GM18861 (cell line): ENCODE results near the gene CAPS.
A peak's percentile ranks its signal among the peaks of the same experiment; 100 is the strongest.

ENCODE experiments used
- ATAC-seq: cut with Tn5 transposase; IDR thresholded peaks from one replicate; pipeline ENCODE4 v1.9.1; 2021; ENCODE audit not compliant: unreplicated experiment

Gene CAPS

DNA sequence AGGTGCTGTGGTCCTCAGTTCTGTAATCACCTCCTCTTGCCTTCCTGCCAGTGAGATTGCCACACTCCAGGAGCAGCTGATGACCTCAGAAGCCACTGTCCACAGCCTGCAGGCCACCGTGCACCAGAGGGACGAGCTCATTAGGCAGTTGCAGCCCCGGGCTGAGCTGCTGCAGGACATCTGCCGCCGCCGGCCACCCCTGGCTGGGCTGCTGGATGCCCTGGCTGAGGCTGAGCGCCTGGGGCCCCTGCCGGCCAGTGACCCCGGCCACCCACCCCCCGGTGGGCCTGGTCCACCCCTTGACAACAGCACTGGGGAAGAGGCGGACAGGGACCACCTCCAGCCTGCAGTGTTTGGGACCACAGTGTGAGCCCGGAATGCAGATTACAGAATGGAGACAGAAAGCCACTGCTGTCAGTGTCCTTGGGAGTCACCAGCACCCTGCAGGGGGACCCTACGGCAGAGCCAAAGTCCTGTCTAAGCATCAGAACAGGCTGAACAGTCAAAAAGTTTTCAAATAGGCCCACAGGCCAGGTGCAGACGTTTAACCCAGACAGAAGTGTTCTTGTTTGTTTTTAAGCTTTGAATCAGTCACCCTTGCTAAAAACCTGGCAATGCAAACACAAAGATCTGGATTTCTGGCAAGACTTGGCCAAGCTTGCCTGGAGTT is 5.1 kb upstream of the CAPS start:
- no peak for ATAC-seq

DNA sequence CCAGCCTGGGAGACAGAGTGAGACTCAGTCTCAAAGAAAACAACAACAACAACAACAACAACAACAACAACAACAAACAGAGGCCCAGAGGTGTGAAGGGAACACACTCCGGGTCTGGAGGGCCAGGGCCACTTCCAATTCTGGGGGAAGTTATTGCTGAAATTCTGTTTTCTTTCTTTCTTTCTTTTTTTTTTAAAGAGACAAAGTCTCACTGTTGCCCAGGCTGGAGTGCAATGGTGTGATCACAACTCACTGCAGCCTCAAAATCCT is 3.5 kb upstream of the CAPS start:
- ATAC-seq = no peak

DNA sequence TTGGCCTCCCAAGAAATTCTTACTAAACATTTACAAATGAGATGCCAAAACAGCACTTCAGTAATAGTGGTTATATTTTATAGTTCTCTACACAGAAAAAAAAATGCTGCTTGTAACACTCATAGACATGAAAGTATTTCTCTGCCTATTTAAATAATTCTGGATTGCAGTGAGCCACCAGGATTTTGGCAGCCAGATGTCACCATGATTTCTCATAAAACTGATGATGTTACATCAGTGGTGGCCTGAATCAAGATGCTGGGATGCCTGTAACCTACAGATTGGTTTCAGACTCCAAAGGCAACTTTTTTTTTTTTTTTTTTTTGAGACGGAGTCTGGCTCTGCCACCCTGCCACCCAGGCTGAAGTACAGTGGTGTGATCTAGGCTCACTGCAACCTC is 2.7 kb upstream of the CAPS start:
- no peak for ATAC-seq

DNA sequence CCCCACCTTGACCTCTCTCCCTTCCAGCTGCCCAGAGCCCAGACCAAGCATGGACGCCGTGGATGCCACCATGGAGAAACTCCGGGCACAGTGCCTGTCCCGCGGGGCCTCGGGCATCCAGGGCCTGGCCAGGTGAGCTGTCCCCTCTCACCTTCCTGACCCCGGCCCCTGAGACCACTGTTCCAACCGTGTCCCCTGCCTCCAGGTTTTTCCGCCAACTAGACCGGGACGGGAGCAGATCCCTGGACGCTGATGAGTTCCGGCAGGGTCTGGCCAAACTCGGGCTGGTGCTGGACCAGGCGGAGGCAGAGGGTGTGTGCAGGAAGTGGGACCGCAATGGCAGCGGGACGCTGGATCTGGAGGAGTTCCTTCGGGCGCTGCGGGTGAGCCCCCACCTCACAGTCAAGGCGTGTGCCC is 312 bp downstream of the CAPS start:
- ATAC-seq = no peak

DNA sequence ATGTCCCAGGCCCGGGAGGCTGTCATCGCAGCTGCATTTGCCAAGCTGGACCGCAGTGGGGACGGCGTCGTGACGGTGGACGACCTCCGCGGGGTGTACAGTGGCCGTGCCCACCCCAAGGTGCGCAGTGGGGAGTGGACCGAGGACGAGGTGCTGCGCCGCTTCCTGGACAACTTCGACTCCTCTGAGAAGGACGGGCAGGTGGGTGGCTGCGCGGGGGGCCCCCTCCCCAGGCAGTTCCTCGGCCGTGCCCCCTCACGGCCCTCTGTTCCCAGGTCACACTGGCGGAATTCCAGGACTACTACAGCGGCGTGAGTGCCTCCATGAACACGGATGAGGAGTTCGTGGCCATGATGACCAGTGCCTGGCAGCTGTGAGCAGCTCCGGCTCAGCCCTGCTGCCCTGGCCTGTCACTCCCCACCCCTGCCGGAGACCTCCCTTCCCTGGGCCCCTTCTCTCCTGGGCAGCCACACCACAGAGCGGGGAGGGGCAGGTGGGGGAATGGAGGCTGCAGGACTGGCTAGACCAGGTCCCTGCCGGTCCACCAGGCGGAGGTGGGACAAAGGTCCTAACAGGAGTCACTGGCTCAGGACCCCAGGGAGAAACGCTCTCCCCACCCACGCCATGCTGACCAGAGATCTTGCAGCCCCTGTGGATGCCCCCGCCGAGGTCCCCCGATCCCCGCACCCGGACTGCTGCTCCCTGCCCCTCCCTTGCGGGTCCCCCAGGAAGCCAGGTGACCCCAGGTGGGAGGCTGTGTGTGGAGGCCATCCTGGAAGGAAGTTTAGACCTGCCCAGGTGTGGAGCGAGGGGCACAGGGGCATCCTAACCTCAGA is 1.1 kb downstream of the CAPS start:
- ATAC-seq = no peak

DNA sequence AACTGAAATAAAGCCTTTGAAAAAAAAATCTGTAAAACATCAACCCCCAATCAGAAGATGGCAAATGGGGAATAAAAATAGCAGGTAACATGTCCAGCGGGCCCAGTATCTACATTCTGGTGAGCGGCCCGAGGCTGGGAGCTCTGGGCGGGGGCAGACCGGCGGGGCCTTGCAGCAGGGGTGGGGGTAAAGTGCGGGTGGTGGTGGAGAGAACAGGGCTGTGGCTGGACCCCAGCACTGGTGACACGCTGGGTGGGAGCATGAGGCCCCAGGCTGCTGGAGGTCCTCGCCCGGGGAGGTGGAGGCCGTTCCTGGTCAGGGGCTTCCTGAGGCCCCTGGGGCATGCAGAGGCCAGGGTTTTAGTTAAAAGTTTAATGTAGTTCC is 1.7 kb downstream of the CAPS start:
- no peak for ATAC-seq

DNA sequence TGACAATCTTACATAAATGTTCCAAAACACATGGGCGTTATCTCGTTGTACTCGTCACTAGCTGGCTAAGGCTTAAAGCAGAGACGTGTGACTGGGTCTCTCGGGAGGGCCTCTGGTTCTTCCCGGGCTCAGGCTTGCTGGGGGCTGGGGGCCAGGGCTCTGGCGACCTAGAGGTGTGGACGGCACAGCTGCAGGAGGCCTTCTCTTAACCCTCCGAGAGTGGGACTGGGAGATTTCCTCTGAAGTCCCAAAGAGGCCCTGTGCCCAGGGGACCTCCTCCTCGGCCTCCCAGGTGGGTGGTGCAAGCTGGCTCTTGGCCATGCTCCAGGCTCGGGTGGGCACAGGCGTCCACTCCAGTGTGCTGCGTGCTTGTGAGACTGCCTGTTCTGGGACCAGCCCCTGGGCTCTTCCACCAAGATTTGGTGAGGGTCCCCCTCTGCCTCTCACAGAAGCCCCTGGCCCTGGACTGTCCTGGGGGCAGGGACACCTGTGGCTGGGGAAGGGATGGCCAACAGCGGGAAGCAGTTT is 2.2 kb downstream of the CAPS start:
- ATAC-seq = no peak

DNA sequence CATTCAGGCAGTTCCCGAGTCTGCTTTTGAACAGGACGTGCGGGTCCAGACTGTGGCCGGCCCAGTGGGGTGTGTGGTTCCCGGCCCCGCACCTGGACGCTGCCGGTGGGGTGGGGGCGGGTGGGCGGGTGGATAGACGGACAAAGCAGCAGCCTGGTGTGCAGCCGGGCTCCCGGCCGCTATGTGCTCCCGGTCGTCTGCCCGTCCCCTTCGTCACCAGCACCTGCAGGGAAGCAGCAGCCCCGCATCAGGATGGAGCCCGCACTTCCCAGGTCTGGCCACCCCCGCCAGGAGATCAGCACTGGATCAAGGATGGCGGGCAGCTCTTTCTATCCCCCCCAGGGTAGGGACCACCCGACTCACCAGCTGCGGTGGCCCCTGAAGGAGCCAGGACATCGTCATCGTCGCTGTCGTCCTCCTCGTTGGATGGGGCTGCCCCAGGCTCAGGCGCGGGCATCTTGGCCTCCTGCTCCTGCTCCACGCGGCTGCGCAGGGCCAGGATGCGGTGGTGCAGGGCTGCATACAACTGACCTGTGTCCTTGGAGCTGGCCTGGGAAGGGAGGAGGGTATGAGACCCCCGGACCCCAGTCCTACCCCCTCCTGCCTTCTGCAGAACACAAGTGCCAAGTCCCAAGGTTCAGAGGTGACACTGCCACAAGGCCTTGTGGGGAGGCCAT is 3.5 kb downstream of the CAPS start:
- no peak for ATAC-seq

DNA sequence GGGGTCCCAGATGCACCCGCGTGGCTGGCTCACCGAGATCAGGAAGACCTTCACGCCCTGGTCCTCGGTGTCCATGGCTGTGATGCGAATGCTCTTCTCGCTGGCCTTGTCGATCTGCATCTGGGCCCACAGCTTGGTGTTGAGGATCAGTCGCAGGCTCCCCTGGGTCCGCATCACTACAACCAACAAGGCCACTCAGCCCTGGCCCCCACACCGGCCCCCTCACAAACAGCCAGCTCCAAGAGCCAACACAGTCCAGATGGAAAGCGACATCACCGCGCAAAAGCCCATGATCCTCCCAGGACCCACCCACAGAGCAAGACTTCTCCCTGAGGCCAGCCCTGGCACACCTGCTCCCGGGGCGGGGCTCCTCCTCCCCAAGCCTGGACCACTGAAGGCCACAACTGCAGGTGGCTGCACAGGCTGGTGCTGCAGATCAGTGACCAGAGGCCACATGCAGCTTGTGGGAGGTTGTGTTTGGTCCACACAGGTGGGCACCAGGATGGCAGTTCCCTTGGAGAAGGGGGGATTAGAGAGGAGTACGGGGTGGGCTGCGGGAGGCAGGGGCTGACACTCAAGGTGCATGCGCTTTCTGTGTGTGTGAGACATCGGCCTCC is 4.5 kb downstream of the CAPS start:
- no peak for ATAC-seq

DNA sequence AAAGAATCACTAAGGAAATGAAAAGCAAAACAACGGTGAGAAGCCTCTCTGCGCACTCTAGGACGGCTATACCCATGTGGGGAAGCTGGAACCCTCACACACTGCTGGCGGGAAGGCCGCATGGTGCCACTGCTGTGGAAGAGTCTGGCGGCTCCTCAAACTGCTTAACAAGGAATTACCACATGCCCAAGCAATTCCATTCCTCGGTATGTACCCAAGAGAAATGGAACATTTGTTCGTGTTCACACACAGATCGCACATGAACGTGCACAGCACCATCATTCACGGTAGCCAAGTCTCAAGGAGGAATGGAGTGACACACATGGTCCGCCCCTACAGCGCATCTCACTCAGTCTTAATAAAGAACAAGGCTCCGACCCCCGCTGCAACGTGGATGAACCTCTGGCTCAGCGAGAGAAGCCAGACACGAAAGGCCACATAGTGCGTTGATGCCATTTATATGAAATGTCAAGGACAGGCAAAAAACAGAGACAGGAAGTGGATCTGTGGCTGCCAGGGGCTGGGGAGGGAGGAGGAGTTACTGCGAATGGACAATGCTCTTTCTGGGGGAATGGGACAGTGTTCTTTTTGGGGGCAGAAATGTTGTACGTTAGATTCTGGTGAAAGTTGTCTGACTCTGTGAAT is 7.6 kb downstream of the CAPS start:
- no peak for ATAC-seq

DNA sequence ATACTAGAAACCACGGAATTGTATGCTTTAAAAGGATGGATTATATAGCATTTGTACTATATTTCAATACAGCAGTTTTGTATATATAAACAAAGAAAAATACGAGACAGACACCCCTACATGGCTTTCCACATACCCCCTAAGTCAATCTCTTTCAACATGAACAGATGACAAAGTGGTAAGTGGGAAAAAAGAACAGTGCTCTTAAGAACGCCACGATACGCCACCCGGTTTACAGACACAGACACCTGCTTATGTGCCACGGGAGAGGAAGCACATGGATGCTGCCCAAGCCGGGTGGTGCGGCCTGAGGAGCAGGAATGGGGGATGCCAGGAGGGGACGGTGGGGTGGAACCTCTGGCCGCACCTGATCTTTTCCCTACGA is 8.1 kb downstream of the CAPS start:
- no peak for ATAC-seq

DNA sequence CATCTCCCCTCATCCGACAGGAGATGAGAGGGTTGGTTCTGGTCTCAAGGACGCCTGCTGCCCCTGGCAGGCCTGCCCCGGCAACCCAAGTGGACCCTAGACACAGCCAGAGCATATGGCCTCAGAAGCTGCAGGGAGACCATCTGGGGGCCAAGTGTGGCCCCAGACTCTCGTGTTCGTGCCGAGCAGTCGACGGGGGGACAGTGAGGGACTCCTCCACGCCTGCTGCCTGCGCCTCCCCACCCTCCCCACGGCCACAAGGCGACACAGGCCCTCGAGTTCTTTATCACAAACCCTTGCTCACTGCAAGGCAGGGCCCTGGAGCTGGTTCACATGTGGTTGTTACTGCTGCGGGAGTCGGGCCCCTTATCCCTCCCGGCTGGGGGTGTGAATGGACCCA is 9.3 kb downstream of the CAPS start:
- ATAC-seq = no peak

DNA sequence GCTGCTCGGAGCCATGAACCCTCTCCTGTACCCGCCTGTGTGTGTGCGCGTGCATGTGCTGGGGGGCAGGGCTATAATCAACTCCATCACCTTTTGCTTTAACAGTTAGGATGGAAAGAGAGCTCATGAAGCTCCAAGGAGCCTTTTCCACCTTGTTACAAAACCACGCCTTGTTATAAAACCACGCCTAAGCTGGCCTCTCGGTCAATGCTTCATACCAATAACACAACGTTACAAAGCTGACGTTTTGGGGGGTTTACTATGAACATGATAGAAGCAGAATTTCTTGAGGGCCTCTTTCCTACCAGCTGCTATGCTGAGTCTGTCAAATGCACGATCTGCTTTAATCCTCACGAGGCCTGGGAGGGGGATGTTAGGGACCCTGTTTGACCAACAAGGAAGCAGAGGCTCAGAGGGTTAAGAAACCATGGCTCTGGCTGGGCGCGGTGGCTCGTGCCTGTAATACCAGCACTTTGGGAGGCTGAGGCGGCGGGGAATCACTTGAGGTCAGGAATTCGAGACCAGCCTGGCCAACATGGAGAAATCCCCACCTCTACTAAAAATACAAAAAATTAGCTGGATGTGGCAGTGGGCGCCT is 11.9 kb downstream of the CAPS start:
- no peak for ATAC-seq

DNA sequence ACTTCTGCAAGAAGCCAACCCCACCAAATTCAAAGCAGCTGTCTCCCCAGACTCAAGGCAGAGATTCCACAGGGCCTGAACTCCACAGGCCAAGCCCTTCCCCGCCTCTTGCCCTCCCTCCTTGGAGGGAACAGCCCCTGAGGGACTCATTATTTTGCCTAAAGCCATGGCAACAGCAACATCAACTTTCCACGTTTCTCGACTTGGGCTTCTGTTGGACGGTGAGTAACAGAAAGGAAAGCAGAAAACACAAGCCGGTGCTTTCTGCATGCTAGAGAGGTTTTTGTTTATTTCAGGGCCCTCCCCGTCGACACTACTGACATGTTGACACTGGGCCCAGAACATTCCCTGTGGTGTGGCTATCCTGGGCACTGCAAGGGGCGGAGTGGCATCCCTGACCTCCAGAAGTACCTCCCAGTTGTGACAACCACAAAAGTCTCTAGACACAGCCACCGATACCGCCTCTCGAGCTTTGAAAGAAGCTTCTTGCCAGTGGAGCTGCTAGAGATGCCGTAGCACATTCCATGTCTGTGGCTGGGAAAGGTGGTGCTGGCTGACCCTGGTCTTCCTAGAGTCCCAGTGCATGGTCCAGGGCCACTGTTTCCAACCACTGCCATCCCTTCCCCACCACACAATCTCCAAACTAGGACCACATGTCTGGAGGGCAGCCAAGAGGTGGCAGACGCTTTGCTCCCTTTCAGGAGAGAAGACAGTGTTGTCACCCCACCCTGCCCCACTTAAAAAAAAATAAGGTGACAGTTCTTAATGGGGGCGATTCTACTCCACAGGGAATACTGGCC is 12.8 kb downstream of the CAPS start:
- ATAC-seq = no peak

DNA sequence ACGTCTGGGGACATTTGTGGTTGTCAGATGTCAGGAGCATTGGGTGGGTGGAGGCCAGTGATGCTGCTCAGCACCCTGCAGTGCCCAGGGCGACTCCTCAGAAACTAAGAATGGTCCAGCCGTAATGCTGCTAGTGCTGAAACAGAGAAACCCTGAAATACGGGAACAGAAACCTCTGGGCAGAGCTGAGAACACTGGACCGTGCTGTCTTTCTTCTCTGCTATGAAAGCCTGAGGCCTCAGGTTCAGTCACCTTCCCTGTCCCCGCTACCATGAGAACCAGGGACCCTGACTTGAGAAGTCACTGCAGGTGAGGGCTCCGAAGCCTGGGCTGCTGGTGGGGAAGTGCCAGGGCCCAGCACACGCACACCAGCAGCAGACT is 13.4 kb downstream of the CAPS start:
- peak; percentile 72 for ATAC-seq

DNA sequence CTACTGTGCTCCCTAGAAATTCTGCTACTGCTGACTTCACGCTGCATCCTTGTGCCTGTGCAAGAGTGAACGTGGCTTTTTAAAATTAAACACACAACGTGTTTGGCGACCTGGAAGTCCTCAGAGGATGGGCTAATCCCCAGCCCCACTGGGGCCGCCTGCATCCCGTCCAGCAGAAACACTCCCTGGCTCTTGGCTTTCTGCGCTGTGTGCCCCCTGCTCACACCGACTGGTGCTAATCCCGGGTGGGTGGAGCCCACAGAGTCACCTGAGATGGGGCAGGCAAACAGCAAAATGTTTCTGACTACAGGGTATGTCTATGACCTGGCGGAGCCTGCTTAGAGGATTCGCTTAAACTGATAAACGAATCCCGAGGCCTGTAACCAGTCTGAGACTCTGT is 15.1 kb downstream of the CAPS start:
- no peak for ATAC-seq

DNA sequence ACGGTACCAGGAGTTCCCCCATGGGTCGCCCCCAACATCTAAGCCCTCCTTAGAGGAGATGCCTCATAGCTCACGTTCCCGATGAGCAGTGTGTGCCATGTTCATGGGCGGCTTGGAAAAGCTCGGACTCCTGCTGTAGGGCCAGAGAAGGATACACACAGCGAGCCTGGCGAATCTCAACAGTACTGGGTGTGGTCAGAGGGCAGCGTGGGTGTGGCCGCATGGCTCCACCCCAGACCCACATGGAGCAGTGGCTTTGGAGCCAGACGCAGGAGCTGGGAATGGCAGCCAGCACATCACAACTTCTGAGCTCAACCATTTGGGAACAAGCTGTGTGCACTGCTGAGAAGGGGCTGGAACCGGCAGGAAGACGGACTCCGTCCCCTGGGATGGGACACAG is 15.6 kb downstream of the CAPS start:
- no peak for ATAC-seq

DNA sequence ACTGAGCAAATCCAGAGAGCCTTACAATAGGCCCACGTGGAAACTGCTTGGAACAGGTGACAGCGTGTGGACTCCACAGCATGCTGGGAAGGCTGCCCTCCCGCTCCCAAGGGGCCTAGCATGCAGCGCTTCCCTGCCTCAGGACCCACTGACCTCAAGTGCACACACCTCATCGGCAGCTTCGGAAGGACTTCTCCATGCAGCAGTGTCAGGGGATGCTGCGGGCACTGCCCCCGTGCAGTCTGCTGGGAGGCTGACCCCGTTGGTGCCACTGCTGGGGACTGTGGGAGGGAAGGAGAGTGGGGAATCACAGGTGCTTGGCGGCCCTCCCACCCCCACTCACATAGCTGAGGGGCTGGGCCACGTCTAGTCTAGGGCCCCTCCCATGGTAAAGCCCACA is 17.2 kb downstream of the CAPS start:
- no peak for ATAC-seq

DNA sequence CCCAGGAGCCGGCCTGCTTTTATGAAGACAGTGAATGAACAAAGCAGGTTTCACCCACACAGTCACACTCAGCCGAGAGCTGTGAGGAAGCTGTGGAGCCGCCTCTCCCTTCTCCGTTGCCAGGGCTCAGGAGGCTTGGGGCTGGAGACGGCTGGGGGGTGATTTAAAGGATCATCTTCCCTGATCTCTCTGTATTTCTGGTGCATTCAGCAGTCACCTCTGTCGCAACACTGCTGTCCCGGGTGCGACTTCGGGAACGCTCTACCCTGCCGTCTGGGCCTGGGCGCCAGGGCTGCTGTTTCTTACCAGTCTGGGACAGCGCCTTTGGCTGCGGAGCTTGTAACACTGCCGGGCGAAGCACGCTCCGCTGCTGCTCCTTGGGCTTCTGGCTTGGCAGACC is 18.1 kb downstream of the CAPS start:
- no peak for ATAC-seq

DNA sequence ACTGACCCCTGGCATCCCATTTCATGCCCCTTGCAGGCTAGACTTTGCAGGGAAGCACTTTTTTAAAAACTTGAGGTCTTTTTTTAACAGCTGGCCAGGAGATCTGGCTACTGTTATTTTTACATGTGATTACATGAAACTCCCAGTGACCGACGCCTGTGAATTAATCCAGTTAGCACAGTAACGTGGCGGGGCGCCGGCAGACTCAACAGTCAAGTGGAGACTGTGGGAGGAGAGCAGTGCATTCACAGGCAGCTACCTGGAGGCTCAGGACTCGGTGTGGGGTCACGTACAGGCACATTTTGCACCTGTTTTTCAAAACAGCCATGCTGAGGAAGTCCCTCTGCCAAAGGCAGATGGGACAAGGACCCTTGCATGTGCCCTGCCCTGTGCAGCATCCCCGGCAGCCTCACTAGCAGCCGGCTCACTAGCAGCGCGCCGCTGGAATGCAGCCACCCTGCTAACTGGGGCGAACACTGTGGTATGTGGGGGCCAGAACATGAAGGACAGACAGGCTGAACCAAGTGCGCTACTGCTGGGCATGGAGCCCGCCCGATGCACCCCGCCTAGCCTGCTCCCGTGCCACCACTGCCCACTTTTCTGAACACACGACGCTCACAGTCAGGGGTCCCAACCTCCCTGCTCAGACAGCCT is 18.7 kb downstream of the CAPS start:
- ATAC-seq = no peak
